Activated CD4-positive, CD25-positive, alpha-beta regulatory T cell treated with anti-CD3 and anti-CD28 coated beads, Interleukin-2, amount 50 U/mL, for 16 hours (primary cell): Measurements from ENCODE around the gene TGOLN2.

Source experiments
- DNase-seq: peaks from one replicate; pipeline ENCODE4 v3.0.0-alpha.2; 2020; ENCODE audit warnings: low read depth, low spot score

The TGOLN2 gene

GRCh38 chr2:85308896-85309555 lies 18.8 kb downstream of the TGOLN2 start:
- DNase-seq = no peak

DNA sequence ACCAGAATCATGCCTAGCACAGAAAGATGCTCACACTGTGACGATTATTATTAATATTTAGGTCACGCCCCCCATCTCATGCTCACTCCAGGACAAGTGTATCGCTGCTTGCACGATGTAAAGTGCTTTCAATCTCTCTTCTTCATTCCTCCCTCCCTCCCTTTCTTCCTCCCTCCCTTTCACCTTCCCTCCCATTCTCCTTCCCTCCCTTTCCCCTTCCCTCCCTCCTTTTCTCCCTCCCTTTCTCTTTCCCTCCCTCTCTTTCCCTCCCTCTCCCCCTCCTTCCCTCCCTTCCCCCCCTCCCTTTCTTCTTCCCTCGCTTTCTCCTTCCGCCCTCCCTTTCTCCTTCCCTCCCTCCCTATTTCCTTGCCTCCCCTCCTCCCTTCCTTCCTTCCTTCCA lies 19.6 kb downstream of the TGOLN2 start:
- DNase-seq = no peak

- DNase-seq = no peak
Observed at GRCh38 chr2:85307527-85307897, 20.3 kb downstream of the TGOLN2 start.

DNA sequence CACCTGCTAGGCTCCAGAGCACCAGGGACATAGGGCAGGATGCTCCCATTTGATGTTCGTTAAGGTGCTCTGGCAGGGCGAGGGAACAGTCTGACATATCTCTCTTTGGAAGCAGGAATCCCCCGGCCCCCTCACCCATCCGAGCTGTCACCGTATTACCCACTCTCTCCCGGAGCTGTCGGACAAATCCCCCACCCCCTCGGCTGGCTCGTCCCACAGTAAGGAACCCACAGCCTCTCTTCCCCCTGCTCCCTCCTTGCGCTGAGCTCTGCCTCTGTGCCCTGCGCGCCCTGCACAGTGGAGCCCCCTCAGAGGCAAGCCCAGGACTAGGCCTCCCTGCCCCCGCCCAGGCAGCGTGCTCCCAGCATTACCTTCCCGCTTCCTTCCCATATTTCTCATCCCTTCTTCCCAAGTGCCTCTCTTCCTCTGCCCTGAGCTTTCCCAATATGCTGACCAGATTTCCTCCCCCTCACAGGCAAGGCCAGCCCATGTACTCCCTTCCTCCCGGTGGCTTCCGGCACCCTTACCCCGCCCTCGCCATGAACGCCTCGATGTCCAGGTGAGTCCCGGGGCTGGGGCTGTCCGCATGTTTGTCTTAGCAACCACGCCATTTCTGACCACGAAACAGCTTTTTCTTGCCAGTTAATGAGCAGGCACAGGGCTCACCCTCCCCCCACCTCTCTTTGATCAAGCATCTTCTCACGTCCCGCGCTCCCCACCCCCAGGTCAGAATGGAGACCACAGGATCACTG lies 23.8 kb downstream of the TGOLN2 start:
- no peak for DNase-seq

DNA sequence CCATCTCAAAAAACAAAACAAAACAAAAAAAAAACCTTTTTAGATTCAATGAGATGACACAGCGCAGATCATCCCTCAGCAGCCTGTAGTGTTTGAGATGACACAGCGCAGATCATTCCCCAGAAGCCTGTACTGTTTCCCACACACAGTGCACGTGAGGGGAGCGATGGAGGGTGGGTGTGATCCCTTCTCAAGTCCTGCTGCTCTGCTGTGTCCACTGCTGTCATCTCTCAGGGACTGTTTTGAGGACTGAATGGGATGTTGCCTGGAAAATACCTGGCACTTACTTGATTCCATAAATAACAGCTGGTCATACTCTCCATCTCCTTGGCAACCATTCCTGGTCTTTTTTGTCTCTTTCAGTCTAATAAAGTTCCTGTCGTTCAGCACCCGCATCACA lies 25.7 kb downstream of the TGOLN2 start:
- DNase-seq = no peak

- no peak for DNase-seq
Observed at GRCh38 chr2:85291425-85292023, 36.3 kb downstream of the TGOLN2 start.

- DNase-seq = no peak
Observed at GRCh38 chr2:85288244-85288725, 39.5 kb downstream of the TGOLN2 start.

DNA sequence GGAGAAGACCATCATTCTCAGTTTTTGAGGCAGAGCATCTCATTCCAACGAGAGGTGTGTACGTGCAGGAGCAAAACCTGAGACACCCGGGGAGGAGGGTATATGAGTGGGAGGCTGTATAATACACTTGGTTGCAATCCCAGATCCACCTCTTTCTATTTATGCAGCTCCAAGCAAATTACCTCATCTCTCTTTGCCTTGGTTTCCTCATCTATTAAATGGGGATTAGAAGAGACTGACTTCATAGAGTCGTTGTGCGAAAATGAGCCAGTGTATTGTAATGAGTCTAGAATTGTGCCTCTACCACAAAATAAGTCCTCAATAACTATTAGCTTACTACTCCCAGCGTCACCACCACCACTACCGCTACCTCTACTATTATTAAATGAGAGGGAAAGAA lies 40.1 kb downstream of the TGOLN2 start:
- no peak for DNase-seq

- DNase-seq = no peak
Observed at GRCh38 chr2:85286918-85287317, 40.9 kb downstream of the TGOLN2 start.

DNA sequence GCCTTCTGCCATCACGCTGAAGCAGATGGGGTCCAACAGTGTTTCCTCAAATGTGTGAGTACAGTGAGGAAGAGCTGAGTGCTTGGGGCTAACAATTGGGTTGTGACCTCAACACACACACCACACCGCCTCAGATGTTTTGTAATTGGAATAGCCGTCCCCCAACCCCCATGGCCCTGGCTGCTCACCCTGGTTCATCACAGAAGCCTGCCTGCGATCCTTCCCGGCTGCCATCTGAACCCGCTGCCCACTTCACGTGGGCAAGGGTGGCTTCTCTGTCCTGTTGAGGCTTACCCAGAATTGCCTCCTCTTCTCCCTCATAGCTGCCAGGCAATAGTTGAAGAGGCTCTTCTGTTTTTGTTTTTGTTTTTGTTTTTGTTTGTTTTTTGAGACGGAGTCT lies 44.1 kb downstream of the TGOLN2 start:
- DNase-seq = no peak

DNA sequence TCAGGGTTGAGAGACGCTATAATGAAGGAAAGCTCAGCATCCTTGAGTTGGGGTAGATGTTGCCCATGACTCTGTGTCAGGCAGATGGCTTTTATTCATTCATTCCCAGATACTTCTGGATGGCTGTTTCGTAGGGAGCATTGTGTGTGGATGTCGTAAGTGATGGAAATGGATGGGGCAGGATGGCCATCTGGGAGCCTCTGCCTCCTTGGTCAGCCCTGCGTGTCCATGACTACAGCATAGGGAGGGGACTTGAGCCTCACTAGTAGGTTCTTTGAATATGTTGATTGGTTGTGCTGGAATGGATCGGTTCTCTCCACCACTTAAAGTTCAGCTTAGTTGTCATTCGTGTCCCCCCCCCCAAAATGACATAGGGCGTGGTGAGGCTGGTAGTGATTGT lies 44.9 kb downstream of the TGOLN2 start:
- DNase-seq = no peak

GRCh38 chr2:85281553-85281952 lies 46.2 kb downstream of the TGOLN2 start:
- DNase-seq = no peak

DNA sequence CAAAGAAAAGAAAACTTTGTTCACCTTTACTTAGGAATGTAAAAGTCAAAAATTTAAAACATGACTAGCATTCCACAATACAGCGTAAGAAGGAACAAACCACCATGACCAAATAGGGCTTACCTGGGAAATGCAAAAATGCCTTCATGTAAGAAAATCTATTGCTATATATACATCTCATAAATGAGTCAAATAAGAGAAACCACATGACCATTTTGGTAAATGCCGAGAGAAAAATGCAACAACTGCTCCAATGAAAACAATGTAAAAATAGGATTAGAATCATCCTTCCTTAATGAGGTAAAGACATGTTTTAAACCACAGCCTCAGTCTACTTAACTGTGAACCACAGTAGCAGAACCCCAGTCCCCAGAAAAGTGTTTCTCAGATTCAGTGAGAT lies 49.4 kb downstream of the TGOLN2 start:
- DNase-seq = no peak

GRCh38 chr2:85277416-85278158 lies 50.2 kb downstream of the TGOLN2 start:
- DNase-seq = no peak

GRCh38 chr2:85276571-85277118 lies 51.1 kb downstream of the TGOLN2 start:
- no peak for DNase-seq

GRCh38 chr2:85275984-85276540 lies 51.7 kb downstream of the TGOLN2 start:
- no peak for DNase-seq

DNA sequence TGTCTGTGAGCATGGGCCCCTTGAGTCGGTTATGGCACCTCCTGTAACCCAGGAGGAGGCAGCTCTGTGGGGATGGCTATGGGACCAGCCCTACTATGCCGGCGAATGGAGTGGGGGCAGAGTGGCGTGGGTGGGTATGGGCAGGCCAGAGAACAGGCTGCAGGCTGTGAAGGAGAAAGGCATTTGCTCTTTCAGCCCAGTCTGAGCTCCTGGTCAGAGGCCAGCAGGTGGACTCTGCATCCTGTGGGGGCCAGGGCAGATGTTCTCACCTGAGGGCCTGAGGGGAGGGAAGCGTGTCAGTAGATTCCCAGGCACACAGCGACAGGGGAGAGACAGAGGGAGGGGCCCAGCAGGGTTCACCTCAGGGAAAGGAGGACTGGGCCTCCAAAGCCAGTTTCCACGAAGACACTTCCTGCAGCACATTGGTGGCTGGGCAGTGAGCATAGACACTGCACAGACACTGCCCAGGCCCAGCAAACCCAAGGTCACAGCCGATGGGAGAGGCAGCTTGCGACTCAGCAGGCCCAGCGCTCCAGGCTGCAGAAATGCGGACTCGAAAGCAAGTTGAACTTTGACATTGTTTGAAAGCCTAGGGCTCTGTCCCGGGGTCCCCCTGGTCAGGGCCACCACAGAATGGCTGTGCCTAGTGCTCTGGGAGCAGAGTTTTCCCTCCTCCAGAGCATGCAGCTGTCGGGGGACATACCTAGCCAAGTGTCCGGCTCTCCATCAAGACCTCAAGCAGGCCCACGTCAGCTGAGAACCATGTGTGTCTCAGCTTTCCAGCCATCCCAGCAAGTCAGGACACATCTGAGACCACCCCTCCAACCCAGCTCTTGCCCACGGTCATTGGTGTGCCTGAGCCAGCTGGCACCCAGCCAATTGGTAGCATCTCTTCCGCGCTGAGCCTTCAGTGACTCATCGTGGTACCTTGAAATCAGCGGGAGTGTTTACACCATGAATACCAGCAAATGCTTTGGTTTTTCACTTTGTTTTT lies 53.8 kb downstream of the TGOLN2 start:
- DNase-seq = no peak

- DNase-seq = no peak
Observed at GRCh38 chr2:85272357-85272756, 55.4 kb downstream of the TGOLN2 start.

GRCh38 chr2:85269959-85270358 lies 57.8 kb downstream of the TGOLN2 start:
- DNase-seq = no peak
